GM06990 (cell line): ENCODE results near the gene DMPK.

Experiments
- DNase-seq: peaks from one replicate; pipeline ENCODE4 v3.0.0-alpha.2; 2011; ENCODE audit not compliant: insufficient read length; ENCODE audit errors: extremely low read depth
- H3K27me3 ChIP-seq: replicated peaks from 2 replicates; pipeline ENCODE4 v1.6.0; 2011; ENCODE audit warnings: low read length; ENCODE audit not compliant: control insufficient read depth, insufficient read depth
- H3K36me3 ChIP-seq: 2 replicates; pipeline ENCODE4 v1.5.1; 2011; ENCODE audit warnings: low read length; ENCODE audit not compliant: control insufficient read depth, insufficient read depth
- H3K4me3 ChIP-seq: replicated peaks from 2 replicates; pipeline ENCODE4 v1.5.1; 2011; ENCODE audit warnings: low read depth, mild to moderate bottlenecking, control low read depth, low read length
- TF ChIP-seq, protein P1 (sequence below): IDR thresholded peaks from 2 replicates; pipeline ENCODE4 v1.5.1; 2011; ENCODE audit warnings: low read length, control low read depth, mild to moderate bottlenecking, inconsistent platforms; ENCODE audit not compliant: insufficient read depth, poor library complexity, severe bottlenecking

Gene DMPK

DNA sequence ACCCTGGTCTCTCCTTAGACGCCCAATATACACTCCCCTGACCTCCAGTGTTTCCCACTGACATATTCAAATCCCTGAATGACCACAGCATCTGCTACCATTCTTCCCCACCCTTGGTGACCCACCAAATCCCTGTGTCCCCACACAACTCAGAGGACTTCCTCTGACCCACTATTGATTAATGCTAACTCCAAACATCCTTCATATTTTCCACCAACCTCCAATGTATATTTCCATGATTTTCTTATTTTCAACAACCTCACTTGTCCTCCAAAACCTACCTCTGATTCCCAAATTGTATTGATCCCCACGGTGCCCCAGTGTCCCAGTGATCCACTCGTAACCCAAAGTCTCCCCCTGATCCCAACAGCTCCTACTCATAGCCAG, 10.9 kb upstream of the DMPK start:
- peaks cover 9% of the 10 kb centered on the region for H3K36me3 ChIP-seq
- TF ChIP-seq, protein P1, sequence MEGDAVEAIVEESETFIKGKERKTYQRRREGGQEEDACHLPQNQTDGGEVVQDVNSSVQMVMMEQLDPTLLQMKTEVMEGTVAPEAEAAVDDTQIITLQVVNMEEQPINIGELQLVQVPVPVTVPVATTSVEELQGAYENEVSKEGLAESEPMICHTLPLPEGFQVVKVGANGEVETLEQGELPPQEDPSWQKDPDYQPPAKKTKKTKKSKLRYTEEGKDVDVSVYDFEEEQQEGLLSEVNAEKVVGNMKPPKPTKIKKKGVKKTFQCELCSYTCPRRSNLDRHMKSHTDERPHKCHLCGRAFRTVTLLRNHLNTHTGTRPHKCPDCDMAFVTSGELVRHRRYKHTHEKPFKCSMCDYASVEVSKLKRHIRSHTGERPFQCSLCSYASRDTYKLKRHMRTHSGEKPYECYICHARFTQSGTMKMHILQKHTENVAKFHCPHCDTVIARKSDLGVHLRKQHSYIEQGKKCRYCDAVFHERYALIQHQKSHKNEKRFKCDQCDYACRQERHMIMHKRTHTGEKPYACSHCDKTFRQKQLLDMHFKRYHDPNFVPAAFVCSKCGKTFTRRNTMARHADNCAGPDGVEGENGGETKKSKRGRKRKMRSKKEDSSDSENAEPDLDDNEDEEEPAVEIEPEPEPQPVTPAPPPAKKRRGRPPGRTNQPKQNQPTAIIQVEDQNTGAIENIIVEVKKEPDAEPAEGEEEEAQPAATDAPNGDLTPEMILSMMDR: no peak
- no peaks in the 10 kb centered on the region for H3K27me3 ChIP-seq
- DNase-seq: no peak
- H3K4me3 ChIP-seq: 0 out of 2 replicates have a peak overlapping the region, but pooled peaks have one; percentile 35

DNA sequence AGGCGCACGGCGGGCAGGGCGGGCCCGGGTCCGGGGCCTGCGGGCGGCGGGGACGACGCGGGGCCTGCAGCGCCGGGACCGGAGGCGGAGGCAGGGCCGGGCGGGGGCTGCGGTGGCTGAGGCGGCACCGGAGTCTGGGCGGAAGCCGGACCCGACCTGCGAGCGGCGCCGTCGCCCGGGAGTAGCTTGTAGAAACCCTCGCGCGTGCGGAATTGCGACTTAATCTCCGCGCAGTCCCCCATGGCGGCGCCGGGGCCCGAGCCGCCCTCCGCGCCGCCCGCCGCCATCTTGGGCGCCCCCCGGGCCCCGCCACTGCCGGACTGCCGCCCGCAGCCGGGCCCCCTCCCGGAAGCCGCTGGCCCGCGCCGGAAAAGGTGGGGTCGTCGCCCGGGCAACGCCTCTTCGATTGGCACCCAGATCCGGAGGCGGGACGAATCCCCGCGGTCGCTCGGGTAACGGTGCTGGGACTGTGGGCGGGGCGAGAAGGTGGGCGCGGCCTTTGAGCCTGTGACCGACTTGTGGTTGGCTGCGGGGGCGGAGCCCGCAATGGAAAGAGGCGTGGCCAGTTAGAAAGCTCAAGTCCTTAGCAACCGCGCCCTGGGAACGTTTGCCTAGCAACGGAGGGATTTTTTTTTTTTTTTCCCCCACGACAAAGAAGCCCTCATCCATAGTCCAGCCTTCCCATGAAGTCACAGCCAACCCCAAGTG, 10.3 kb upstream of the DMPK start, which contains the start of gene DMWD:
Gene DMWD, minus strand, starts transcription at position 376 of the 708 bp plus-strand sequence. Its CDS starts 89 bp downstream, at position 287.
- Histone ChIP-seq H3K36me3 (peaks cover 11% of the 10 kb centered on the region), H3K27me3 (no peaks in the 10 kb centered on the region), H3K4me3 (peak within 1 kb of the TSS; percentile 87)
- DNase-seq: peak; percentile 99
- TF ChIP-seq, protein P1: no peak

DNA sequence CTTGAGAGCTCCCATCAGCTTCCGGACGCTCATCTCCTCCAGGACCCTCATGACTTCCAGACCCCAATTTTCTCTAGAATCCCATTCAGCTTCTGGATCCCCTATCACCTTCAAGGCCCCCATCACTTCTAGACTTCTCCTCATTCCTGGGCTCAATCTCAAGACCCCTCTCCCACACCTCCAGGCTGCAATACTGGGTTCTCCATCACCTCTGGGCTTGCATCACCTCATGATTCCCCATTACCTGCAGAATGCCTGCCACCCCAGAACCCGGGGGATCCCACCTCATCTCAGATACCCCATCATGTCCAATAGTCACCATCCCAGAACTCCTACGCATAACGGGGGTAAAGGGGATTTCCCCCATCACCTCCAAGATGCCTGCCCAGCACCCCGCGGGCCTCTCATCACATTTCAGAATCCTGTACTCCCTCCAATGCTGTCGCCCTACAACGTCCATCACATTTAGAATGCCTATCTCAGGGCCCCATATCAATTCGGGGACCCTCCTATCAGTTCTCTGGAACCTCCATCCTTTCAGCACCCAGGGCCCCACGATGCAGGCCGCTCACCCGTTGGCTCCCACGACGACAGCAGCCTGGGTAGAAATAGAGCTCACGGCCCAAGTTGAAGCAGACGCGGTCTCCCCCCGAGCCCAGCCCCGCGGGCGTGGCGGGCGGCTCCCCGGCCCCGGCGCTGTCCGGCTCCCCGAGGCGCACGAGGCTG, 9.6 kb upstream of the DMPK start:
- Histone ChIP-seq H3K36me3 (peaks cover 16% of the 10 kb centered on the region), H3K27me3 (no peaks in the 10 kb centered on the region), H3K4me3 (peak overlapping the region; percentile 87)
- DNase-seq: no peak
- TF ChIP-seq, protein P1: no peak

DNA sequence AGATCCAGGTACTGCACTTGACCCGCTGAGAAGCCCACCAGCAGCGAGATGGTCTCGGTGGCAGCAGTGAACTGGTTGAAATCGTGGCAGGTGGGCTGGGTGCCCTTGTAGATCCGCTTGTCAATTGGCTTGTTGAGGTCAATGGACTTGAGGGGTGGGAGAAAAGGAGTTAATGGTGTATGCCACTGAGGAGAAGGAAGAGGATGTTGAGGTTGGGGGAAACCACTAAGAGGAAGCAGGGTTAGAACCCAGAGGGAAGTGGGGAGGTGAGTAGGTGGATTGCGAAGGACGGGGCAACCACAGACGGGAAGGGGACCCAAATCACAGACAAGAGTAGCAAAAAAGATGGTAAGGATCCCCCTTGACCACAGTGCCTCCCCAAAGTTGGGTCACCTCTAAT, 8.7 kb upstream of the DMPK start:
- peak overlapping the region; percentile 87 for H3K4me3 ChIP-seq
- peak; percentile 28 for DNase-seq
- TF ChIP-seq, protein P1: no peak
- H3K36me3 ChIP-seq: peaks cover 24% of the 10 kb centered on the region
- H3K27me3 ChIP-seq: no peaks in the 10 kb centered on the region

DNA sequence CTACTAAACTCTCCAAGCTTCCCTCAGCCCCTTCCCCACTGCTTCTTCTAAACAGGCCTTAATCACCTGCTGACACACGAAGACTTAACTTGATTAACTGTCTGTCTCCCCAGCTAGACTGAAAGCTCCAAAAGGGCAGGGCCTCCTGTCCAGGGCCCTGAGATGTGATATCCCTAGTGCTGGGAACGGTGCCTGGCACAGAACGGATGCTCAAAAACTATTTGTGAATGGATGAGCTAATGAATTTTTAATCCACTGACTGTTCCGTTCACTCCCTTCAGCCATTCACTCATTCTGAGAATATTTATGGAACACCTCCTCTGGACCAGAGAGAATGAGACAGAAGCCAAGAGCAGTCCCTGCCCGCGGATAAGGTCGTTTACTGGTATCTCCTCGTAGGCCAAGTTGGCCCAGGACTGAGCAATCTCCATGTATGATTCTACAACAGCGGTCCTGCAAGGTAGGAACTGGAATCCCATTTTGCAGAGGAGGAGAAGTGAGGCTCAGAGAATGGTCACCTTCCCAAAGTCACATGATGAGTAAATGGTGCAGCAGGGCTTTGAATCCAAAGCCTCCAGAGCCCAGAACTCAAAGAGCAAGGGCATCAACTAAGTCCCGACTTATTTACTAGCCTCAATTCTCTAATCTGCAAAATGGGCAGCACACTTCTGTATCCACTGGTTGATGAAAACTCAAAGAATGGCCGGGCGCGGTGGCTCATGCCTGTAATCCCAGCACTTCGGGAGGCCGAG, 6.9 kb upstream of the DMPK start:
- Histone ChIP-seq H3K36me3 (peaks cover 29% of the 10 kb centered on the region), H3K4me3 (no peak overlapping the region), H3K27me3 (no peaks in the 10 kb centered on the region)
- TF ChIP-seq, protein P1: no peak
- DNase-seq: no peak
